Measurements from ENCODE around the gene TLK1.

GRCh38 chr2:171100370-171100769 lies 60.3 kb downstream of the TLK1 start:
- TF ChIP-seq CTCF (conservative IDR thresholded peaks at IDR 0.05 in 1 of 2, IDR thresholded peaks at IDR 0.05 in 1 of 2; ENCODE audit: low read depth in 1 of 2, low read length in 2 of 2) (no peak), EZH2 (IDR thresholded peaks at IDR 0.05; ENCODE audit: low read length, missing control alignments) (no peak)

All from fibroblast of lung (primary cell).